T47D (cell line): ENCODE results near the gene SLU7.

Experiments used
- DNase-seq, 2 experiments: peaks; one replicate each; pipeline versions ENCODE4 v3.0.0 to v3.0.0-alpha.2; 2011 to 2012; ENCODE audit warnings: low read depth in 1 of 2, low spot score in 1 of 2
- JUND ChIP-seq: IDR thresholded peaks from 2 replicates; pipeline ENCODE4 v1.6.1; 2012; ENCODE audit warnings: low read depth
- in situ Hi-C: cut with HindIII; loops from 2 replicates; pipeline ENCODE4 v1.10.0; 2016; ENCODE audit warnings: low sequenced_read_pairs, low pct_unique_long_range_greater_than_20kb

The SLU7 gene

DNA sequence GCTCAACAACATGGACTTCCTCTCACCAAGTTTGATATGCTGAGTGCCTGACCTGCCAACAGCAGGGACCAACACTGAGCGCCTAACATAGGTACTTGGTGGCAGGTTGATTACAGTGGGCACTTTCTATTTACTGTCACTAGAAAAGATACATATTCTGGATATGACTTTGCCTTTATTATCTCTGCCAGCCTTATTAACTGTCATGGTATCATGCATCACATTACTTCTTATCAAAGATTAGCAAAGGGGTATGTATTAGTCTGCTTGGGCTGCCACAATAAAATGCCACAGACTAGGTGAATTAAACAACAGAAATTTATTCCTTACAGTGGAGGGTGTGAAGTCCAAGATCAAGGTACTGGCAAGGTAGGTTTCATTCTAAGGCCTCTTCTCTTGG lies 34.2 kb downstream of the SLU7 start:
- no peak for DNase-seq
- in situ Hi-C loops: no loop called here
- no peak for TF ChIP-seq JUND

DNA sequence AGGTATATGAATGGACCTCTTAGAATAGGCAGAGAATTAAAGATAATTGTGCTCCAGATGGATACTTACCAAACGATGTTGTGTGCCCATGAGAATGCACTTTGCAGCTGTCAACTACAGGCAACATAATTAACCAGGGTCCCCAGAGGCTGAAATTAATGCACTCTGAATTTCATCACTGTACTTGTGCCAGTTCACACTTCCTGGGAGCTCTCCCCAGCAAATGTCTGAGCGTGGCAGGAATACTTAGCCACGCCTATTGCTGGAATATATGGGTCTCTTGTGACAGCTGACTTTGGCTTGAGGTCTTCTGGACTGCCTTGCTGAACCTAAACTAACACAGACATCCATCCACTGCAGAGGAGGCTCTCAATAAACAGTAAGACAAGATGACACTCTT lies 36.5 kb downstream of the SLU7 start:
- in situ Hi-C loops: no loop called here
- DNase-seq: no peak
- TF ChIP-seq JUND: no peak

GRCh38 chr5:160380041-160380440 lies 38.8 kb downstream of the SLU7 start:
- in situ Hi-C loops: no loop called here
- DNase-seq: no peak
- no peak for TF ChIP-seq JUND

DNA sequence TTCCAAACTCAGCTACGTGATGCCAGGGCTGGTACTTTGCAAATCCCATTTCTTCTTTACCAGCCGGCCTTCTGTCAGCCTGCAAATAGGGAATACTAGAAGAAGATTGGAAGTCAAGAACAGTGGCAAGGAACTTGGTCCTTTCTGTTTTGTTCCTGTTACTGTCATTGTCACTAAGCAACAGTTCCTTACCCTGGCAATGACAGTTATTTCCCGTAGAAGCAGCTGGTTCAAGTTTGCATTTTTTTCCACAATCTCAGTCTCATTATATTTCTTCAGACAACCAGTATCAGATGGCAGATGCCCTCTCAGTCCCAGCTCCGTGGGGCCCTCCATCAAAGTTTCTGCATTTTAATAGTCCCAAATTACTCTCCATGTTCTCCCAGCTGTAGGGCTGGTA lies 39.4 kb downstream of the SLU7 start:
- TF ChIP-seq JUND: no peak
- in situ Hi-C loops: no loop called here
- DNase-seq: no peak

- no peak for DNase-seq
- TF ChIP-seq JUND: no peak
- in situ Hi-C loops: no loop called here
These were observed 40.6 kb downstream of the SLU7 start for GRCh38 chr5:160378330-160378729.

- in situ Hi-C loops: no loop called here
- TF ChIP-seq JUND: no peak
- no peak for DNase-seq
These were observed 41.2 kb downstream of the SLU7 start for GRCh38 chr5:160377651-160378050.

DNA sequence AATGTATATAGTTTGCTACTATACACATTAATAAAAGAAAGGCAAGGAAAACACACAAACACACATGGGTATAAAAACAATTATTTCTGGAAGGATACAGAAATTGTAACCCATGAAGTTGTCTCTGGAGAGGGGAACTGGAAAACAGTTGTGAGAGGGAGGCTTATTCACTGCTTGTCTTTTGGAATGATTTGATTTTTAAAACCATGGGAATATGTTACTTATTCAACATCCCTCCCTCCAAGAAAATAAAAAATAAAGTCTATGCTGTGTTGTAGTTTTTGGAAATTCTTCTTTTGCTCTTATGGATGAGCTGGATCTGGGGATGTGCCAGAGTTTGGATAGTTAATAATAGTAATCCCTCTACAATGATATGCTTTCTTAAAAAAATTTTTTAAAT lies 42.5 kb downstream of the SLU7 start:
- DNase-seq: no peak
- no peak for TF ChIP-seq JUND
- in situ Hi-C loops: no loop called here

GRCh38 chr5:160375701-160376100 lies 43.2 kb downstream of the SLU7 start:
- in situ Hi-C loops: no loop called here
- TF ChIP-seq JUND: no peak
- DNase-seq: no peak

GRCh38 chr5:160375166-160375565 lies 43.7 kb downstream of the SLU7 start:
- no peak for DNase-seq
- in situ Hi-C loops: no loop called here
- TF ChIP-seq JUND: no peak

DNA sequence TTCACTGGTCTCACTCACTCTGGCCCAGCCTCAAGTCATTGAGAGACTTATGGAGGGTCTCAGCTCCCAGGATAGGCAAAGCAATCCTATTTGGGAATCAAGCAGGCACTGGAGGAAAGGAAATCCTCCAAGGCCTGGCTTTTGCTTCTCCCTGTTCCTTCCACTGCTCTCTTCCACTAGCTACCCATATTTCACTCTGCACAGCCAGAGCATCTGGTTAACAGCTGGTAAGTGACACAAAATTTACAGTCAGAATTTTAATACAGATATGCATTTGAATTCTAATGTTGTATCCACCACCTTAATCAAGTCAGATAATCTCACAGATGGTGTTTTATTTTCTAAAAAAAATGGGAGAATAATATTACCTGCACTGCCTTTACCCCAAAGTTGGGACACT lies 47.6 kb downstream of the SLU7 start:
- no peak for DNase-seq
- no peak for TF ChIP-seq JUND

DNA sequence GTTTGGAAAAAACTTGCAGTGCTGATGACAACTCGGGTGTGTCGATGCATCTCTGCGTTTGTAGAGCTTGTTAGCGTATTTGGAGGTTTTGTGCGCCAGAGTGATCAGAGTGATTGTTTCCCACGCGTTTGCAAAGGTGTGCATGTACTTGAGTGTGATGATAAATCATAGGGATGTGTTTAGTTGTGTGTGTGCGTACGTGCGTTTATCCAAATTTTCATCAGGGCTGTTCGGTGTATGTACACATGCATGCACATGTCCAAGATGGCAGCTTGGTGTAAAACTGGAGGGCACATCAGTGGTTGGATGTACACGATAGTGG lies 48.2 kb downstream of the SLU7 start:
- no peak for DNase-seq
- TF ChIP-seq JUND: no peak
- in situ Hi-C loops: no loop called here

More for the DNA sequence above, 47.6 kb downstream of the SLU7 start:
- in situ Hi-C loops: no loop called here

DNA sequence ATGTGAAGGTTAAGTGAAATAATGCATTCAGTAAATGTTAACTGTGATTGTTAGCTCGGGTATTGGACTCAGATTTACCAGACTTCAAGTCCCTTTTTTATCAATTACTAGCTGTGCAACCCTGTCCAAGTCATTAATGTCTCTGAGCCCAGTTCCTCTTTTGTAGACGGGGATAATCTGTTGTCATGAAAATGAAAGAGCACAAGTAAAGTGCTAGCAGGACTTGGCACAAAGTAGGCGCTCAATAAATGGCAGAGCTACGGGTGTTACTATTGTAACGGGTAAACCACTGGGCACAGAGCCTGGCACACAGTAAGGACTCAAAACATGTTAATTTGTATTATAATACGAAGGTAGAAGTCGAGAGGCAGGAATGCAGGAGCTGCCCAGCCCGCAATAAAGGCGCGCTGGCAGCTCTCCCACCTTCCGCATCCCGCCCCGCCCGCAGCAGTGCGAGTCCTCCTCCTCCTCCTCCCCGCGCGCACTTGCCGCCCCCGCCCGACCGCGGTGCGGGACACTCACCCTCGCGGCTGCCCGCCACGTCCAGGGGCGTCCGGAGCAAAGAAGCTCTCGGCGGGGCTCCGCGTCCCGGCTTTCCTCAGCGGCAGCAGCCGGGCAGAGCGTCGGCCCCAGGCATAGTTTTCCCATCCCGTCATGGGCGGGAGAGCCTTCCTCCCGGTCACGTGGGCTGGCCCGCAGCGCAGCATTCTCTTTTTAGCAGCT lies 48.7 kb downstream of the SLU7 start, which contains the start of gene C1QTNF2:
TSS of gene C1QTNF2 (minus strand) at position 637 of the 723 bp plus-strand sequence. CDS start 15,615 bp downstream, outside the sequence.
- TF ChIP-seq JUND: no peak
- in situ Hi-C loops: no loop called here
- DNase-seq: peak; percentile 43 to 60

DNA sequence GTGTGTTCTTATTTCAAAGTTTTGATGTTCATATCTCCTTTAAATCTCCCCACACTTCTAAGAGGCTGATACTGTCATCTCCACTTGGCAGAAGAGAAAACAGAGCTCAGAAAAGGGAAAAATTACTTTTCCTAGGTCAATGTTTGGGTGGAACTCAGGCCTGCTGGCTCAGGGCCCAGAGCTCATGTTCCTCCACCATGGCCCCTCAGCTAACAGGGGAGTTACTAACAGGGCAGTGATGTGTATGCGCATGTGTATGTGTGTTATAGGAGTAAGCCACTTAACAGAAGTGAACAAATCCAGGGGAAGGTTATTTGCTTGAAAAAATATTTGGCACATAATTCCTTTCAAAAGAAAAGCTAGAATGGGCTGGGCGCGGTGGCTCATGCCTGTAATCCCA lies 51.0 kb downstream of the SLU7 start:
- no peak for DNase-seq
- no peak for TF ChIP-seq JUND
- in situ Hi-C loops: no loop called here

DNA sequence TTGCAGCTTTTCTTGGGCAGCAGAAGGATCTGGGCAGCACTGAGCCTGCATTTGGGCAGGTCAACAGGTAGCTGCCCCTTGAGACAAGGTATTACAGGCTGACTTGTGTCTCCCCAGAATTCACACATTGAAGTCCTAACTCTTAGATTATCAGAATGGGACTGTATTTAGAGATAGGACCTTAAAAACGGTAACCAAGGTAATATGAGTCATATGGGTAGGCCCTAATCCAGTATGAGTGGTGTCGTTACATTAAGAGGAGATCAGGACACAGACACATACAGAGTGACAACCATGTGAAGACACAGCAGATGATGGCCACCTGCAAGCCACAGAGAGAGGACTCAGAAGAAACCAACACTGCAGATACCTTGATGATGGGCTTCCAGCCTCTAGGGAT lies 51.6 kb downstream of the SLU7 start:
- DNase-seq: no peak
- in situ Hi-C loops: no loop called here
- TF ChIP-seq JUND: no peak
